Midbrain (tissue), 1 donor: ENCODE data around the gene KRTAP9-8.
"Not testable (repeated sequence)": the region's sequence is repeated elsewhere in the genome, so short reads cannot be mapped to it uniquely, and the experiment has no call there.

Experiments
- DNase-seq: peaks from one replicate; lab custom pipeline; 2025; lab: John Stamatoyannopoulos, UW

The KRTAP9-8 gene, protein sequence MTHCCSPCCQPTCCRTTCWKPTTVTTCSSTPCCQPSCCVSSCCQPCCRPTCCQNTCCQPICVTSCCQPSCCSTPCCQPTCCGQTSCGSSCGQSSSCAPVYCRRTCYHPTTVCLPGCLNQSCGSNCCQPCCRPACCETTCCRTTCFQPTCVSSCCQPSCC

DNA sequence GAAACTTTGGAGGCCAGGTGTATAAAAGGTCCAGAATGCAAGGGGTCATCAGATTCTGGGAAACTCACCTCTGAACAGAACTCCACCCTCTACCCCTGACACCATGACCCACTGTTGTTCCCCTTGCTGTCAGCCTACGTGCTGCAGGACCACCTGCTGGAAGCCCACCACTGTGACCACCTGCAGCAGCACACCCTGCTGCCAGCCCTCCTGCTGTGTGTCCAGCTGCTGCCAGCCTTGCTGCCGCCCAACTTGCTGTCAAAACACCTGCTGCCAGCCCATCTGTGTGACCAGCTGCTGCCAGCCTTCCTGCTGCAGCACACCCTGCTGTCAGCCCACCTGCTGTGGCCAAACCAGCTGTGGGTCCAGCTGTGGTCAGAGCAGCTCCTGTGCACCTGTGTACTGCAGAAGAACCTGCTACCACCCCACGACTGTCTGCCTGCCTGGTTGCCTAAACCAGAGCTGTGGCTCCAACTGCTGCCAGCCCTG lies at the start of gene KRTAP9-8:
TSS of gene KRTAP9-8 (plus strand) at position 51 of the 489 bp plus-strand sequence. CDS start at position 104, 53 bp downstream.
- not testable (repeated sequence) for DNase-seq

DNA sequence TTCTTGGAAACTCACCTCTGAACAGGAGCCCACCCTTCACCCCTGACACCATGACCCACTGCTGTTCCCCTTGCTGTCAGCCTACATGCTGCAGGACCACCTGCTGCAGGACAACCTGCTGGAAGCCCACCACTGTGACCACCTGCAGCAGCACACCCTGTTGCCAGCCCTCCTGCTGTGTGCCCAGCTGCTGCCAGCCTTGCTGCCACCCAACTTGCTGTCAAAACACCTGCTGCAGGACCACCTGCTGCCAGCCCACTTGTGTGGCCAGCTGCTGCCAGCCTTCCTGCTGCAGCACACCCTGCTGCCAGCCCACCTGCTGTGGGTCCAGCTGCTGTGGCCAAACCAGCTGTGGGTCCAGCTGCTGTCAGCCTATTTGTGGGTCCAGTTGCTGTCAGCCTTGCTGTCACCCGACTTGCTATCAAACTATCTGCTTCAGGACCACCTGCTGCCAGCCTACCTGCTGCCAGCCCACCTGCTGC lies 47.9 kb upstream of the KRTAP9-8 start, which contains the start of gene KRTAP9-1:
TSS of gene KRTAP9-1 (plus strand) at position 51 of the 482 bp plus-strand sequence. CDS start at position 51, 0 bp downstream.
- DNase-seq: not testable (repeated sequence)

DNA sequence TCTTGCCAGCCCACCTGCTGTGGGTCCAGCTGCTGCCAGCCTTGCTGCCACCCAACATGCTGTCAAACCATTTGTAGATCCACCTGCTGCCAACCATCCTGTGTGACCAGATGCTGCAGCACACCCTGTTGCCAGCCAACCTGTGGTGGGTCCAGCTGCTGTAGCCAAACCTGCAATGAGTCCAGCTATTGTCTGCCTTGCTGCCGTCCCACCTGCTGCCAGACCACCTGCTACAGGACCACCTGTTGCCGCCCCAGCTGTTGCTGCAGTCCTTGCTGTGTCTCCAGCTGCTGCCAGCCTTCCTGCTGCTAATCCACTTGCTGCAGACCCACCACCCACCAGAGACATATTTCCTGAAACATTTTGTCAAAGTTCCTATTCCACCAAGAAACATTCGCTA lies 47.5 kb upstream of the KRTAP9-8 start:
- DNase-seq: no peak

DNA sequence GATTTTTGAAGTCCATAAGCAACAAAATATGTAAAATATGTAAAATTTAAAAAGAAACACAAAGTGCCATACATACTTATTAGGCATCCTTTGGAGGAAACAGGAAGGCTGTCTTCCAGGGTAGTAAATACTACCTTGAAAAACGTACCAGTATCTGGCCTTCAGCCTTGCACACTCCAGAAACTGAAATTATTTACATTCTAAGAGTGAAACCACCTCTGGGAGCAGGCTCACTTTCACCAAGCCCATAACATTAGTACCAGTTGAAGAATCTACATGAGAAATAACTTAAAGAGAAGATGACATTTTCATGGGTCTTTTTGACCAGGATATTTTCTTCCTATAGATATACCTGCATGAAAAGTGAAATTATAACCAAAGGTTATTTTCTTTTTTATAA lies 41.7 kb upstream of the KRTAP9-8 start:
- no peak for DNase-seq

DNA sequence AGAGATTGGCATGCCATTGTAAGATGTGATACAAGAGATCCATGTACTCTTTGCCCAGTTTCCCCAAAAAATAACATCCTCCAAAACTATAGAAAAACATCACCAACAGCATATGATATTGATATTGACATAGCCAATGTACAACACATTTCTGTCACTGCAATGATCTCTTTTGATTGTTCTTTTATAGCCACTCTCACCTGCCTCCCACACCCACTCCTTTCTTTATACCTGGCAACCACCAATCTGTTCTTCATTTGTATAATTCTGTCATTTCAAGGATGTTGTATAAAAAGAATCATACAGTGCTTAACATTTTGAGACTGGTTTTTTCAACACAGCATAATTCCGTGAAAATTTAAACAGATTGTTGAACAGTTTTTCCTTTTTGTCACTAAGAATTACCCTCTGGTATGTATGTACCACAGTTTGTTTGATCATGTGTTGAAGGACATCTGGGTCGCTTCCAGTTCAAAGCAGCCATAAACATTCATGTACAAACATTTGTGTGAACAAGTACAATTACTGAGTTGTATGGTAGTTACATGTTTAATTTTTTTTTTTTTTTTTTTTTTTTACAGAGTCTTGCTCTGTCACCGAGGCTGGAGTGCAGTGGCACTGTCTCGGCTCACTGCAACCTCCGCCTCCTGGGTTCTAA lies 38.2 kb upstream of the KRTAP9-8 start:
- DNase-seq: no peak

DNA sequence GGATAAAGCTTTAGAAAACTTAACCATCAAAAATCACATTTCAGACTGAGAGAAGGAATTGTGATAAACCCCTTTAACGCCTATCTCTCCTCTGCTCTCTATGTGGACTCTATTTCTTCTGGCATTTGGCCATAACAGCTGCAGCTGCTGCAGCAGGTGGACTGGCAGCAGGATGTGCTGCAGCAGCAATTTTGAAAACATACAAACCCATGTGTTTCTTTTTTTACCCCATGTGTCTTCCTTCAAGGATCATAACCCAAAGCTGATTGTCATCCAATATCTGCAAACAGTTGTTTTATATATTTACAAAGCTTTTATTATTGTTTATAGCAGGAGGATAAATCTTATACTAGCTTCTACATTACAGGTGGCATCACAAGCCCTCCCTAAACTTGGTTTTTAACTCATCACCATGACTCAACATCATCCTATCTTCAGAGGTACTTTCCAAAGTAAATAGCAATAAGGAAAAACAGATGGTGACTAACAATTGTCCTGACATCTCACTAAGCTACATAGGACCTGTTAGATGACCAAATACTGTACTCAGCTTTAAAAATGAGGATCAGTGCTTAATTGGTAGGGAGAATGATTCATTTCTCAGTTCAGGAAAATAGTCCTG lies 25.8 kb upstream of the KRTAP9-8 start:
- no peak for DNase-seq

DNA sequence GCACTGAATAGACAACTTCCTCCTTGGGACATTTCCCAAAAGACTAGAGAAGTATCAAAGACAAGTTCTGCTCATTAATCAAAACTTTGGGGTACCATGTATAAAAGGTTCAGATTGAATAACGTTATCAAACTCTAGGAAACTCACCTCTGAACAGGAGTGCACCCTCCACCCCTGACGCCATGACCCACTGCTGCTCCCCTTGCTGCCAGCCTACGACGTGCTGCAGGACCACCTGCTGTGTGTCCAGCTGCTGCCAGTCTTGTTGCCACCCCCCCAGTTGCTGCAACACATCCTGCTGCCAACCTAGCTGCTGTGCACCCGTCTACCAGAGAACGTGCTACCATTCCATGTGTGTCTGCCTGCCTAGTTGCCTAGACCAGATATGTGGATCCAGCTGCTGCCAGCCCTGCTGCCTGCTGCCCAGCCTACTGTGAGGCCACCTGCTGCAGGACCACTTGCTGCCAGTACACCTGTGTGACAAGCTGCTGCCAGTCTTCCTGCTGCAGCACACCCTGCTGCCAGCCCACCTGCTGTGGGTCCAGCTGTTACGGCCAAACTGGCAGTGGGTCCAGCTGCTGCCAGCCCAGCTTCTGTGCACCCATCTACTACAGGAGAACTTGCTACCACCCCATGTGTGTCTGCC lies 25.2 kb upstream of the KRTAP9-8 start:
- DNase-seq: no peak

DNA sequence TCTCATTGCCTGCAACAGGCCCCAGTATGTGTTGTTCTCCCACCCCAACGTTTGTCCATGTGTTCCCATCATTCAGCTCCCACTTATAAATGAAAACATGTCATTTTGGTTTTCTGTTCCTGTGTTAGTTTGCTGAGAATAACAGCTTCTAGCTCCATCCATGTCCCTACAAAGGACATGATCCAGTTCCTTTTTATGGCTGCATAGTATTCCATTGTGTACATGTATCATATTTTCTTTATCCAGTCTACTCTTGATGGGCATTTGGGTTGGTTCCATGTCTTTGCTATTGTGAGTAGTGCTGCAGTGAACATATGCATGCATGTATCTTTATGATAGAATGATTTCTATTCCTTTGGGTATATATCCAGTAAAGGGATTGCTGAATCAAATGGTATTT lies 22.1 kb upstream of the KRTAP9-8 start:
- no peak for DNase-seq

DNA sequence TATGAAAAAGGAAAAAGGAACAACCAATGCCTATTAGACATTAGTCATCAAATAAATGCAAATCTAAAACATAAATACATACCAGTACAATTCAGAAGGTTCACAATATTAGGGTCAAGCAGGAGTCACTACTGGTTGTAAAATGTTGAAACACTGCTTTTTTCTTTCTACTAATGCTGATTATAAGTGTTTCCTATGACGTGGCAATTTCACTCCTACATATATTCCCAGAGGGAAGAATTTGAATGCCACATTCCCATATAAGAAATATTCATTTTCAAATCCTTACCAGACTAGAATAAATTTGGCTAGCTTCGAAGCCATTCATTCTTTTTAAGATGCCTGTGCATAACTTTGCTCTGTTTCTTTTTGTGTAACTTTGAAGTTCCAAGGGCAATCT lies 14.0 kb upstream of the KRTAP9-8 start:
- DNase-seq: no peak

DNA sequence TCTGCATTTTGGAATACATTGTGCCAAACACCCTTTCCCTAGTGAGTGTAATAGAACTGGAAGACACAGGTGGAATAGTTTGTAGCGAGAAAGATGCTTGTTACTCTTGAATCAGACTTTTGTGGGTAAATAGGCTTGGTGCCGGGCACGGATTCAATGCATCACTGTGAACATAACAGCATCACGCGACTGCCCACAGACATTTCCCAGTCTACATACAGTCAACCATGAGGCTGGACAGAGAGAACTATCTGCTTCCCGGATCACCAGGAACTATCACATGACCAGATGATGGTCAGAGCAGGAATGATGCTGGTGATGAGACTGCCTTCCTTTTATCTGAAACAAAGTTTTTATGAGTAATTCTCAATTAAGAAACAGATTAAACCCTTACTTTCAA lies 11.7 kb upstream of the KRTAP9-8 start:
- no peak for DNase-seq

DNA sequence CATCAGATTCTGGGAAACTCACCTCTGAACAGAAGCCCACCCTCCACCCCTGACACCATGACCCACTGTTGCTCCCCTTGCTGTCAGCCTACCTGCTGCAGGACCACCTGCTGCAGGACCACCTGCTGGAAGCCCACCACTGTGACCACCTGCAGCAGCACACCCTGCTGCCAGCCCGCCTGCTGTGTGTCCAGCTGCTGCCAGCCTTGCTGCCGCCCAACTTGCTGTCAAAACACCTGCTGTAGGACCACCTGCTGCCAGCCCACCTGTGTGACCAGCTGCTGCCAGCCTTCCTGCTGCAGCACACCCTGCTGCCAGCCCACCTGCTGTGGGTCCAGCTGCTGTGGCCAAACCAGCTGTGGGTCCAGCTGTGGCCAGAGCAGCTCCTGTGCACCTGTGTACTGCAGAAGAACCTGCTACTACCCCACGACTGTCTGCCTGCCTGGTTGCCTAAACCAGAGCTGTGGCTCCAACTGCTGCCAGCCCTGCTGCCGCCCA lies 11.2 kb upstream of the KRTAP9-8 start, which contains the start of gene KRTAP9-2:
TSS of gene KRTAP9-2 (plus strand) at position 51 of the 498 bp plus-strand sequence. CDS start at position 58, 7 bp downstream.
- DNase-seq: not testable (repeated sequence)

DNA sequence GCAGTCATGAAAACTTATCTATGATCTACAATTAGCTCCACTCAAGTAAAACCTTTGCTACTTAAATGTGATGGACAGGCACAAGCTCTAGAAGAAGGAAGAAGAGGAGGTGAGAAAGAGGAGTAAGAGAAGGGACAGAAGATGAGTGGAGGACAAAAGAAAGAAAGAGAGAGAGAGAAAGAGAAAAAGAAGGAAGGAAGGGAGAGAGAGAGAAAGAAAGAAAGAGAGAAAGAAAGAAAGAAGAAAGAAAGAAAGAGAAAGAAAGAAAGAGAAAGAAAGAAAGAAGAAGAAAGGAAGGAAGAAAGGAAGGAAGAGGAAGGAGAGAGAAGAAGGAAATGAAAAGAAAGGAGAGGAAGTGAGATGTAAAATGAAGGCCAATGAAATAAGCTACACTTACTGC lies 7.7 kb upstream of the KRTAP9-8 start:
- no peak for DNase-seq

DNA sequence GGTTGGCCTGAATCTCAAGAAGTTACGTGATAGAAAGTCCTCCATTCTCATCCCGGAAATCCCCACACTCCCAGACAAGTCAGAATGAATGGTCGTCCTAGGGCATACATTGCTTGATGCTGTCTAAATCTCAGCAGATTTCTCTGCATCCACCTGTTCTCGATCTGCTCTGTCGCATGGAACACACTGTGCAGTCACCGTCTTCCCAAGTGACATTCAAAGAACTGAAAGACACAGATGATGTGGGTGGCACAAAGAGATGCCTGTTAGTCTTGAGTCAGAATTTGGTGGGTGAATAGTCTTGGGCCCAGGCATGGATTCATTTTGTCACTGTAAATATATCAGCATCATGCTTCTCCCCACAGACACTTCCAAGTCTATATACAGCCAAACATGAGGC lies 6.1 kb upstream of the KRTAP9-8 start:
- DNase-seq: no peak

DNA sequence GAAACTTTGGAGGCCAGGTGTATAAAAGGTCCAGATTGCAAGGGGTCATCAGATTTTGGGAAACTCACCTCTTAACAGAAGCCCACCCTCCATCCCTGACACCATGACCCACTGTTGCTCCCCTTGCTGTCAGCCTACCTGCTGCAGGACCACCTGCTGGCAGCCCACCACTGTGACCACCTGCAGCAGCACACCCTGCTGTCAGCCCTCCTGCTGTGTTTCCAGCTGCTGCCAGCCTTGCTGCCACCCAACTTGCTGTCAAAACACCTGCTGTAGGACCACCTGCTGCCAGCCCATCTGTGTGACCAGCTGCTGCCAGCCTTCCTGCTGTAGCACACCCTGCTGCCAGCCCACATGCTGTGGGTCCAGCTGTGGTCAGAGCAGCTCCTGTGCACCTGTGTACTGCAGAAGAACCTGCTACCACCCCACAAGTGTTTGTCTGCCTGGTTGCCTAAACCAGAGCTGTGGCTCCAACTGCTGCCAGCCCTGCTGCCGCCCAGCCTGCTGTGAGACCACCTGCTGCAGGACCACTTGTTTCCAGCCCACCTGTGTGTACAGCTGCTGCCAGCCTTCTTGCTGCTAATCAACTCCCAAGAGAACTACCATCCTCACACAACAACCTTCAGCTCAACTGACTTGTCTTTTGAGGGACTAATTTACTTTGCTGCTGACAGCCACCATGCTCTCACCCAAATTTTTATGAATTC lies 5.2 kb upstream of the KRTAP9-8 start, which contains the start of gene KRTAP9-3:
TSS of gene KRTAP9-3 (plus strand) at position 51 of the 707 bp plus-strand sequence. CDS start at position 104, 53 bp downstream.
- not testable (repeated sequence) for DNase-seq

DNA sequence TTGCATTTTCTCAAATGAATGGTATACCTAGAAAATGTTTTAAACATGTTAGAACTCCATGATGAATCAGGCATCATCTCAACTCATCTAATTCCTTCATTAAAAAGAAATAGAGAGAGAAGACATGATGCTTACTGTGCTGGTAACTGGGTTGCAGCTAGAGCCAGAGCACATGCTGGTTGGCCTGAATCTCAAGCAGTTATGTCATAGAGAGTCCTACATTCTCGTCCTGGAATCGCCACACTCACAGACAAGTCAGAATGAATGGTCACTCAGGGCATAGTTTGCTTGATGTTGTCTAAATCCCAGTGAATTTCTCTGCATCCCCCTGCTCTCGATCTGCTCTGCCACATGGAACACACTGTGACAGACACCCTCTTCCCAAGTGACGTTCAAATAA lies 683 bp upstream of the KRTAP9-8 start:
- DNase-seq: not testable (repeated sequence)

DNA sequence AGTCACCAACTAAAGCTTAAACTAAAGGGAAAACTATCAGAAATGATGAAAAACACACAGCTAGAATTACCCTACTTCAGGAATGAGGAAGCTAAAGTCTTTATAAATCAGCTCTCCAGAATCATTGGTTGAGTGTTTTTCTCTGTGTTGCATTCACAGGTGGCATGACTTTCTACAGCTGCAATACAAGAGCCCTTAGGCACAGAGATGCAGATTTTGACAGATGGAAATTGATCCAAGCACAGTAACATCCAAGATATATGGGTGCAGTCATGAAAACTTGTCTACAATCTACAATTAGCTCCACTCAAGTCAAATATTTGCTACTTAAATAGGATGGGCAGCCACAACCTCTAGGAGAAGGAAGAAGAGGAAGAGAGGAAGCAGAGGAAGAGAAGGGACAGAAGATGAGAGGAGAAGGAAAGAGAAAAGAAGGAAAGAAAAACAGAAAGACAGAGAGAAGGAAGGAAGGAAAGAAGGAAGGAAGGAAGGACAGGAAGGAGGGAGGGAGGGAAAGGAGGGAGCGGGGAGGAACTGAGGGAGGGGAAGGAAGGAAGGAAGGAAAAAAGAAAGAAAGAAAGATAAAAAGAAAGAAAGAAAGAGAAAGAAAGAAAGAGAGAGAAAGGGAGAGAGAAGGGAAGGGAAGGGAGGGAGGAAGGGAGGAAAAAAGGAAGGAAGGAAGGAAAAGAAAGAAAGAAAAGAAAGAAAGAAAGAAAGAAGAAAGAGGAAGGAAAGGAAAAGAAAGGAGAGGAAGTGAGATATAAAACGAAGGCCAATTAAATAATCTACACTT lies 9.4 kb downstream of the KRTAP9-8 start:
- DNase-seq: not testable (repeated sequence)

DNA sequence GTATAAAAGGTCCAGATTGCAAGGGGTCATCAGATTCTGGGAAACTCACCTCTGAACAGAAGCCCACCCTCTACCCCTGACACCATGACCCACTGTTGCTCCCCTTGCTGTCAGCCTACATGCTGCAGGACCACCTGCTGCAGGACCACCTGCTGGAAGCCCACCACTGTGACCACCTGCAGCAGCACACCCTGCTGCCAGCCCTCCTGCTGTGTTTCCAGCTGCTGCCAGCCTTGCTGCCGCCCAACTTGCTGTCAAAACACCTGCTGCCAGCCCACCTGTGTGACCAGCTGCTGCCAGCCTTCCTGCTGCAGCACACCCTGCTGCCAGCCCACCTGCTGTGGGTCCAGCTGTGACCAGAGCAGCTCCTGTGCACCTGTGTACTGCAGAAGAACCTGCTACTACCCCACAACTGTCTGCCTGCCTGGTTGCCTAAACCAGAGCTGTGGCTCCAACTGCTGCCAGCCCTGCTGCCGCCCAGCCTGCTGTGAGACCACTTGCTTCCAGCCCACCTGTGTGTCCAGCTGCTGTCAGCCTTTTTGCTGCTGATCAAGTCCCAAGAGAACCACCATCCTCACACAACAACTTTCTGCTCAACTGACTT lies 11.9 kb downstream of the KRTAP9-8 start, which contains the start of gene KRTAP9-4:
TSS of gene KRTAP9-4 (plus strand) at position 51 of the 604 bp plus-strand sequence. CDS start at position 85, 34 bp downstream.
- DNase-seq: not testable (repeated sequence)

DNA sequence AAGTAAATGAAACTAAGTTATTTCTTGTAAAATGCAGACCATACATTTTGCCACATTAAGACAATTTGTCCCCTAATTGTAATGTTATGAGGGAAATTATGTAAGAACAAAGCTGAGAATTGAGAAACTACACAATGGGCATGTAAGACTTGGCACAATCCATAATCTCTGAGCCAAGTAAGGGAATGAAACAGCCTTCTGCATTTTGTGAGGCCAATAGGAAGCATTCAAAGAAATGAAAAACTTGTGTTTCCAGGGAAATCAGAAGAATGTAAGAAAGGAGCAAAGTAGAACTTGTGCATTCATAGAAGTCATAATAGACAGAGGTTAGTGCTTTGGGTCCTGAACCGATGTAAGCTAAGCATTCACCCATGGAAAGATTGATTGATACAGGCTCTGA lies 13.5 kb downstream of the KRTAP9-8 start:
- DNase-seq: no peak

DNA sequence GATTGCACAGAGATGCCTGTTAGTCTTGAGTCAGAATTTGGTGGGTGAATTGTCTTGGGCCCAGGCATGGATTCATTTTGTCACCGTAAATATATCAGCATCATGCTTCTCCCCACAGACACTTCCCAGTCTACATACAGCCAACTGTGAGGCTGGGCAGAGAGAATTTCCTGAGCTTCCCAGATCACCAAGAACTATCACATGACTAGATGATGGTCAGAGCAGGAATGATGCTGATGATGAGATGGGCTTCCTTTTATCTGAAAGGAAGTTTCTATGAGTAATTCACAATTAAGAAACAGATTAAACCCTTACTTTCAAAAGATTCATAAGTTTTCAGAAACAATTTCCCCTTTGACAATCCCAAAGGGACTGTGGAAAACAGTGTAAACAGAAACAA lies 17.1 kb downstream of the KRTAP9-8 start:
- no peak for DNase-seq
